ENCODE data around the gene C3. TPM values are rescaled to one million over a fixed set of nuclear protein-coding genes. Genes with fewer than 3 reads are reported as not detected.
"Not testable (repeated sequence)": the region's sequence is repeated elsewhere in the genome, so short reads cannot be mapped to it uniquely, and the experiment has no call there.

Gene C3
- total RNA-seq, 5 donors from 2014 or later (not counting 1 experiment from before 2014, with no cell fraction given): 1.1 to 10.6 (median 7.6) TPM; not detected in 1

GRCh38 chr19:6644796-6645195 is 75.7 kb downstream of the C3 start:
- no peaks in the 10 kb centered on the region for H3K36me3 Mint-ChIP-seq
- H3K27me3 ChIP-seq (replicated peaks in 1 of 2; ENCODE audit: control insufficient read depth in 2 of 2, extremely low read depth in 1 of 2, insufficient read depth in 2 of 2, low read length in 1 of 2): no peaks in the 10 kb centered on the region
- H3K27ac Mint-ChIP-seq: no peak overlapping the region
- no CpG with 5 or more reads among the region's 5 CpGs for WGBS (ENCODE audit: insufficient coverage)
- no peaks in the 10 kb centered on the region for H3K27me3 Mint-ChIP-seq
- ChIA-PET POLR2A (no interaction called here), CTCF (no interaction called here)
- peaks cover 6 to 40% of the 10 kb centered on the region in 2 experiments for H3K4me1 ChIP-seq (ENCODE audit: control insufficient read depth in 1 of 2, extremely low read depth in 1 of 2, insufficient read depth in 2 of 2, low read length in 2 of 2)
- H3K36me3 ChIP-seq (ENCODE audit: control insufficient read depth in 2 of 2, extremely low read depth in 1 of 2, insufficient read depth in 1 of 2, low read length in 1 of 2): no peaks in the 10 kb centered on the region
- H3K27ac ChIP-seq (ENCODE audit: low read length): no peak overlapping the region
- DNase-seq (no peak), ATAC-seq (replicated peaks in 1 of 4) (no peak)
- no peaks in the 10 kb centered on the region for H3K9me3 ChIP-seq
- peaks cover 21 to 33% (median 23%) of the 10 kb centered on the region in 3 donors for H3K4me1 Mint-ChIP-seq
- no peaks in the 10 kb centered on the region for H3K9me3 Mint-ChIP-seq
- no peak overlapping the region for H3K4me3 ChIP-seq (ENCODE audit: control insufficient read depth in 1 of 2, extremely low read depth in 1 of 2, low read length in 1 of 2)
- no peak overlapping the region for H3K4me3 Mint-ChIP-seq

- ATAC-seq (replicated peaks in 1 of 4); POLR2A ChIA-PET; H3K27ac ChIP-seq (ENCODE audit: low read length): not testable (repeated sequence)
Measured at GRCh38 chr19:6640333-6640732, 80.1 kb downstream of the C3 start.

GRCh38 chr19:6639439-6639838 is 81.0 kb downstream of the C3 start:
- peaks cover 0 to under 1% (median 0%) of the 10 kb centered on the region in 3 donors for H3K9me3 Mint-ChIP-seq
- no peaks in the 10 kb centered on the region for H3K36me3 Mint-ChIP-seq
- H3K4me1 ChIP-seq (ENCODE audit: control insufficient read depth in 1 of 2, extremely low read depth in 1 of 2, insufficient read depth in 2 of 2, low read length in 2 of 2): peaks cover 6 to 42% of the 10 kb centered on the region in 2 experiments
- H3K27me3 ChIP-seq (replicated peaks in 1 of 2; ENCODE audit: control insufficient read depth in 2 of 2, extremely low read depth in 1 of 2, insufficient read depth in 2 of 2, low read length in 1 of 2): no peaks in the 10 kb centered on the region
- no peak overlapping the region for H3K27ac Mint-ChIP-seq
- H3K27ac ChIP-seq (ENCODE audit: low read length): peak overlapping the region; percentile 7
- ATAC-seq (replicated peaks in 1 of 4) (peak in 1 of 4 experiments; percentile 70), DNase-seq (no peak)
- POLR2A ChIA-PET: no interaction called here
- 80% methylated on average over 1 of the region's 4 CpGs for WGBS (ENCODE audit: insufficient coverage)
- H3K27me3 Mint-ChIP-seq: no peaks in the 10 kb centered on the region
- no peak overlapping the region for H3K4me3 ChIP-seq (ENCODE audit: control insufficient read depth in 1 of 2, extremely low read depth in 1 of 2, low read length in 1 of 2)
- H3K9me3 ChIP-seq: no peaks in the 10 kb centered on the region
- no peaks in the 10 kb centered on the region for H3K36me3 ChIP-seq (ENCODE audit: control insufficient read depth in 2 of 2, extremely low read depth in 1 of 2, insufficient read depth in 1 of 2, low read length in 1 of 2)
- no peak overlapping the region for H3K4me3 Mint-ChIP-seq
- CTCF ChIA-PET: interaction anchor here in 1 of 2 donors (0.5 kb wide), 1 partner anchor 60 kb away, joined by 3 read pairs; no protein-coding TSS in a partner anchor
- H3K4me1 Mint-ChIP-seq: peaks cover 22 to 39% (median 31%) of the 10 kb centered on the region in 3 donors

More at GRCh38 chr19:6640333-6640732, 80.1 kb downstream of the C3 start:
- peaks cover 22 to 39% (median 31%) of the 10 kb centered on the region in 3 donors for H3K4me1 Mint-ChIP-seq
- H3K4me3 ChIP-seq (ENCODE audit: control insufficient read depth in 1 of 2, extremely low read depth in 1 of 2, low read length in 1 of 2); H3K27me3 Mint-ChIP-seq; CTCF ChIA-PET; H3K27me3 ChIP-seq (replicated peaks in 1 of 2; ENCODE audit: control insufficient read depth in 2 of 2, extremely low read depth in 1 of 2, insufficient read depth in 2 of 2, low read length in 1 of 2); DNase-seq; H3K27ac Mint-ChIP-seq; H3K4me3 Mint-ChIP-seq; H3K36me3 ChIP-seq (ENCODE audit: control insufficient read depth in 2 of 2, extremely low read depth in 1 of 2, insufficient read depth in 1 of 2, low read length in 1 of 2); H3K9me3 Mint-ChIP-seq; H3K9me3 ChIP-seq; H3K36me3 Mint-ChIP-seq: not testable (repeated sequence)
- WGBS (ENCODE audit: insufficient coverage): 83% methylated on average over 3 of the region's 9 CpGs
- H3K4me1 ChIP-seq (ENCODE audit: control insufficient read depth in 1 of 2, extremely low read depth in 1 of 2, insufficient read depth in 2 of 2, low read length in 2 of 2): peaks cover 6 to 42% of the 10 kb centered on the region in 2 experiments

GRCh38 chr19:6633456-6633813 is 87.0 kb downstream of the C3 start:
- H3K27me3 ChIP-seq (replicated peaks in 1 of 2; ENCODE audit: control insufficient read depth in 2 of 2, extremely low read depth in 1 of 2, insufficient read depth in 2 of 2, low read length in 1 of 2); H3K36me3 Mint-ChIP-seq; H3K36me3 ChIP-seq (ENCODE audit: control insufficient read depth in 2 of 2, extremely low read depth in 1 of 2, insufficient read depth in 1 of 2, low read length in 1 of 2); H3K4me3 Mint-ChIP-seq; H3K4me3 ChIP-seq (ENCODE audit: control insufficient read depth in 1 of 2, extremely low read depth in 1 of 2, low read length in 1 of 2); H3K4me1 ChIP-seq (ENCODE audit: control insufficient read depth in 1 of 2, extremely low read depth in 1 of 2, insufficient read depth in 2 of 2, low read length in 2 of 2); H3K27ac Mint-ChIP-seq; ATAC-seq (replicated peaks in 1 of 4); DNase-seq; H3K9me3 Mint-ChIP-seq; POLR2A ChIA-PET; H3K27me3 Mint-ChIP-seq; H3K9me3 ChIP-seq; H3K27ac ChIP-seq (ENCODE audit: low read length): not testable (repeated sequence)
- peaks cover 2 to 19% (median 19%) of the 10 kb centered on the region in 3 donors for H3K4me1 Mint-ChIP-seq
- WGBS (ENCODE audit: insufficient coverage): 80% methylated on average over 1 of the region's 4 CpGs
- CTCF ChIA-PET: interaction anchor here in 1 of 2 donors (0.6 to 1.6 kb wide), 3 partner anchors 48 to 281 kb away, joined by 3 to 5 read pairs (median 3); no protein-coding TSS in a partner anchor

GRCh38 chr19:6632747-6633455 is 87.5 kb downstream of the C3 start:
- peaks cover 0 to 19% (median 17%) of the 10 kb centered on the region in 3 donors for H3K4me1 Mint-ChIP-seq
- POLR2A ChIA-PET; H3K9me3 ChIP-seq; H3K4me1 ChIP-seq (ENCODE audit: control insufficient read depth in 1 of 2, extremely low read depth in 1 of 2, insufficient read depth in 2 of 2, low read length in 2 of 2); H3K36me3 Mint-ChIP-seq; H3K4me3 ChIP-seq (ENCODE audit: control insufficient read depth in 1 of 2, extremely low read depth in 1 of 2, low read length in 1 of 2); H3K27ac ChIP-seq (ENCODE audit: low read length); H3K36me3 ChIP-seq (ENCODE audit: control insufficient read depth in 2 of 2, extremely low read depth in 1 of 2, insufficient read depth in 1 of 2, low read length in 1 of 2); H3K27me3 ChIP-seq (replicated peaks in 1 of 2; ENCODE audit: control insufficient read depth in 2 of 2, extremely low read depth in 1 of 2, insufficient read depth in 2 of 2, low read length in 1 of 2); H3K4me3 Mint-ChIP-seq; H3K9me3 Mint-ChIP-seq; H3K27me3 Mint-ChIP-seq; ATAC-seq (replicated peaks in 1 of 4): not testable (repeated sequence)
- DNase-seq: peak in 15 of 35 experiments; percentile 3 to 51 (median 17)
- peak overlapping the region in 1 of 2 donors; percentile 15 for H3K27ac Mint-ChIP-seq
- 53% methylated on average over 19 of the region's 26 CpGs for WGBS (ENCODE audit: insufficient coverage)
- CTCF ChIA-PET: interaction anchor here in 1 of 2 donors (0.6 to 1.6 kb wide), 3 partner anchors 49 to 281 kb away, joined by 3 to 5 read pairs (median 3); no protein-coding TSS in a partner anchor

GRCh38 chr19:6632002-6632621 is 88.3 kb downstream of the C3 start:
- CTCF ChIA-PET: interaction anchor here (0.6 to 2.2 kb wide), 7 partner anchors 15 to 232 kb away, joined by 3 to 19 read pairs (median 3); partner anchors contain the start of gene GPR108 (in 1 of the 2)
- peak; percentile 33 to 92 (median 69) for DNase-seq
- H3K27me3 ChIP-seq (replicated peaks in 1 of 2; ENCODE audit: control insufficient read depth in 2 of 2, extremely low read depth in 1 of 2, insufficient read depth in 2 of 2, low read length in 1 of 2): no peaks in the 10 kb centered on the region
- POLR2A ChIA-PET: no interaction called here
- Mint-ChIP-seq H3K4me1 (peaks cover 0 to 19% (median 17%) of the 10 kb centered on the region in 3 donors), H3K4me3 (no peak overlapping the region), H3K27me3 (peaks cover 0 to 8% of the 10 kb centered on the region in 2 donors), H3K9me3 (peaks cover 0 to 4% (median 0%) of the 10 kb centered on the region in 3 donors), H3K27ac (no peak overlapping the region), H3K36me3 (no peaks in the 10 kb centered on the region)
- no CpG with 5 or more reads among the region's 12 CpGs for WGBS (ENCODE audit: insufficient coverage)
- H3K4me3 ChIP-seq (ENCODE audit: control insufficient read depth in 1 of 2, extremely low read depth in 1 of 2, low read length in 1 of 2): no peak overlapping the region
- H3K27ac ChIP-seq (ENCODE audit: low read length): no peak overlapping the region
- no peaks in the 10 kb centered on the region for H3K36me3 ChIP-seq (ENCODE audit: control insufficient read depth in 2 of 2, extremely low read depth in 1 of 2, insufficient read depth in 1 of 2, low read length in 1 of 2)
- ATAC-seq (replicated peaks in 1 of 4): peak; percentile 63 to 74 (median 74)
- H3K4me1 ChIP-seq (ENCODE audit: control insufficient read depth in 1 of 2, extremely low read depth in 1 of 2, insufficient read depth in 2 of 2, low read length in 2 of 2): peaks cover 0 to 9% of the 10 kb centered on the region in 2 experiments
- no peaks in the 10 kb centered on the region for H3K9me3 ChIP-seq

All from T-cell (primary cell).